Bronchial epithelial cell (primary cell): ENCODE results near the gene C10orf90. TPM values are rescaled to one million over a fixed set of nuclear protein-coding genes. Genes with fewer than 3 reads are reported as not detected.

Source experiments
- DNase-seq: peaks from one replicate; pipeline ENCODE4 v3.0.0-alpha.2; 2010; ENCODE audit warnings: low read depth
- FAIRE-seq: peaks from 2 replicates; lab custom pipeline; 2011; peaks lifted over from hg19 to GRCh38; lab: Jason Lieb, UNC
- H3K27me3 ChIP-seq: 2 replicates; pipeline ENCODE4 v1.5.1; 2011; ENCODE audit warnings: low read length; ENCODE audit not compliant: control insufficient read depth, insufficient read depth
- H3K36me3 ChIP-seq: 2 replicates; pipeline ENCODE4 v1.5.1; 2011; ENCODE audit warnings: low read length; ENCODE audit not compliant: control insufficient read depth, insufficient read depth
- H3K4me3 ChIP-seq: 2 replicates; pipeline ENCODE4 v1.5.1; 2011; ENCODE audit warnings: mild to moderate bottlenecking, low read depth, low read length, control low read depth
- total RNA-seq: library from RNA; depleted of rRNA; stranded (reverse); fragments of >200 nt; gene quantifications from 2 replicates; pipeline ENCODE4 v1.2.1, GENCODE V29; 2014
- TF ChIP-seq, protein P1 (sequence below): IDR thresholded peaks from 2 replicates; pipeline ENCODE4 v1.5.1; 2011; ENCODE audit warnings: mild to moderate bottlenecking, moderate library complexity, low read length, control low read depth, inconsistent platforms; ENCODE audit not compliant: insufficient read depth, severe bottlenecking

The C10orf90 gene
- total RNA-seq, 1 donor from 2014 or later = not detected

DNA sequence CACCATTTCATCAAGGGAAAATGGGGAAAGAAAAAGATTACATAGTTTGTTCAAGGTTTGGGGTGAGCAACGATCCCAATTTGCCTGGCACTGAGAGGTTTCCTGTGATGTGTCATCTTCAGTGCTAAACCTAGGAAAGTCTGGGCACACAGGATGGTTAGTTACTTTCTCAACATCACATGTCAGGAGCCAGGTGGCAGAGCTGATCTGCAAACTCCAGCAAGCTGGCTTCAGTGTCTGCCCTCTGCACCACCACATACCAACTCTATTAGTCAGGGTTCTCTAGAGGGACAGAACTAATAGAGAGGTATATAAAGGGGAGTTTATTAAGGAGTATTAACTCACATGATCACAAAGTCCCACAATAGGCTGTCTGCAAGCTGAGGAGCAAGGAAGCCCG lies 293.5 kb downstream of the C10orf90 start:
- FAIRE-seq (no peak), DNase-seq (peak; percentile 78)
- Histone ChIP-seq H3K4me3 (no peak overlapping the region), H3K27me3 (no peaks in the 10 kb centered on the region), H3K36me3 (no peaks in the 10 kb centered on the region)
- TF ChIP-seq, protein P1, sequence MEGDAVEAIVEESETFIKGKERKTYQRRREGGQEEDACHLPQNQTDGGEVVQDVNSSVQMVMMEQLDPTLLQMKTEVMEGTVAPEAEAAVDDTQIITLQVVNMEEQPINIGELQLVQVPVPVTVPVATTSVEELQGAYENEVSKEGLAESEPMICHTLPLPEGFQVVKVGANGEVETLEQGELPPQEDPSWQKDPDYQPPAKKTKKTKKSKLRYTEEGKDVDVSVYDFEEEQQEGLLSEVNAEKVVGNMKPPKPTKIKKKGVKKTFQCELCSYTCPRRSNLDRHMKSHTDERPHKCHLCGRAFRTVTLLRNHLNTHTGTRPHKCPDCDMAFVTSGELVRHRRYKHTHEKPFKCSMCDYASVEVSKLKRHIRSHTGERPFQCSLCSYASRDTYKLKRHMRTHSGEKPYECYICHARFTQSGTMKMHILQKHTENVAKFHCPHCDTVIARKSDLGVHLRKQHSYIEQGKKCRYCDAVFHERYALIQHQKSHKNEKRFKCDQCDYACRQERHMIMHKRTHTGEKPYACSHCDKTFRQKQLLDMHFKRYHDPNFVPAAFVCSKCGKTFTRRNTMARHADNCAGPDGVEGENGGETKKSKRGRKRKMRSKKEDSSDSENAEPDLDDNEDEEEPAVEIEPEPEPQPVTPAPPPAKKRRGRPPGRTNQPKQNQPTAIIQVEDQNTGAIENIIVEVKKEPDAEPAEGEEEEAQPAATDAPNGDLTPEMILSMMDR = no peak

- no peaks in the 10 kb centered on the region for H3K36me3 ChIP-seq
- no peaks in the 10 kb centered on the region for H3K27me3 ChIP-seq
- H3K4me3 ChIP-seq = no peak overlapping the region
- FAIRE-seq = no peak
- DNase-seq = peak; percentile 82
- TF ChIP-seq, protein P1 = no peak
These were observed 294.5 kb downstream of the C10orf90 start for GRCh38 chr10:126375926-126376554.

DNA sequence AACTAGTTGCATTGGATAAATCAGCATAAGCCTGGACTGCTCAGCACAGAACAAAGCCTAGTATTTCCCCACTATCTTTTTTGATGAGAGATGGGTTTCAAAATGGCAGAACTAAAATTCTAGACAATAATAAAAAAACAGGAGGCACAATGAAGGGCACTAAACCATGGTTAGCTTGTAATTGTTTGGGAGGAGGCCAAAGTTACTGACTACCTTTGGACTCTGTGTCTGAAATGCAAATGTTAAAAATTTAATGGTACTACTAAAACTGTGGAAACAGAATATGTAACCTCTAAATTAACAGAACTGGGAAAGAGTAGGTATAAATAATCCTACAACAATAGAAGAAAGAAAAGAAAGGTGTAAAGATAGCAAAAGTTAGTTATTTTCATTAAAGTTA lies 295.2 kb downstream of the C10orf90 start:
- Histone ChIP-seq H3K4me3 (no peak overlapping the region), H3K36me3 (no peaks in the 10 kb centered on the region), H3K27me3 (no peaks in the 10 kb centered on the region)
- TF ChIP-seq, protein P1 = no peak
- DNase-seq = no peak
- FAIRE-seq = no peak

Other genes starting within 250 kb of the C10orf90 start
- gene DOCK1, start 234.7 kb upstream of the C10orf90 start, total RNA-seq = 148 and 173 TPM in 2 replicates